ENCODE measurements around the gene TBC1D20. TPM values are rescaled to one million over a fixed set of nuclear protein-coding genes. Genes with fewer than 3 reads are reported as not detected.

TBC1D20 gene
- total and polyA plus RNA-seq, 3 donors from 2014 or later: 43.5 to 52.6 (median 45.7) TPM

DNA sequence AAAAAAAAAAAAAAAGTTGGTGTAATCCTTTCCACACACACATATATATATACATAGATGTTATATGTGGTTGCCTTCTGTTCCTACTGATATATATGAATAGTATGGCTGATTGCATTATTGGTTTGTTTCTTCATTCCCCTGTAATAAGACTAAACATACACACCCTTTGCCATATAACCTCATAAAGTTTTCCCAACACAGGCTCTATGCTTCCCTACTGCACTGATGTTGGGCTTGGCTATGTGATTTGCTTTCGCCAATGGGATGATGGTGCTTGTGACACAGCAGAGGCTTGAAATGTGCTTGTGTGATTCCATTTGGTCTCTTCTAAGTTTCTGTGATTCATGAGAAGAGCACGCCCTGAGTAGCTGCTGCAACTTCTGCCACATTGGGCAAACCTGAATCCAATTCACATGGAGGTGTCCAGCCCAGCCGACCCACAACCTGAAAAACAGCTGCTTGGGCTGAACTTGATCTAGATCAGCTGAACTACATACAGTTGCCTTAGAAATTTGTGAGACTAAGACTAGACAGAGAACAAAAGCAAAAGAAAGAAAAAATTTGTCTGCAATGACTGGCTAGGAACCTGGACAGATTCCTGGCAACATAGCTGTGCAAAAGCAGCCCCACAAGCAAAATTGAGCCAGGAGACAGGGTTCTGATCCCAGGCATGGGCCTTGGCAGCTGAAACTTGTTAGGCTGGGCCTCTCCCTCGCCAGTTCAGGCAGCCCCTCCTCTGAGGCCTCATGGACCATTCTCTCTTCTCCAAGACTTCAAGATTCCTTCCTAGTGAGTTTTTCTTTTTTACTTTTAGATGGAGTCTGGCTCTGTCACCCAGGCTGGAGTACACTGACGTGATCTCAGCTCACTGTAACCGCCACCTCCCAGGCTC, 13.4 kb upstream of the TBC1D20 start:
- no peak for DNase-seq
- H3K9me3 ChIP-seq: no peaks in the 10 kb centered on the region
- 84 to 86% methylated on average over 6 of the region's 6 CpGs for WGBS, 2 donors
- TF ChIP-seq POLR2A (IDR thresholded peaks at IDR 0.05): no peak
- TF ChIP-seq, protein P1, sequence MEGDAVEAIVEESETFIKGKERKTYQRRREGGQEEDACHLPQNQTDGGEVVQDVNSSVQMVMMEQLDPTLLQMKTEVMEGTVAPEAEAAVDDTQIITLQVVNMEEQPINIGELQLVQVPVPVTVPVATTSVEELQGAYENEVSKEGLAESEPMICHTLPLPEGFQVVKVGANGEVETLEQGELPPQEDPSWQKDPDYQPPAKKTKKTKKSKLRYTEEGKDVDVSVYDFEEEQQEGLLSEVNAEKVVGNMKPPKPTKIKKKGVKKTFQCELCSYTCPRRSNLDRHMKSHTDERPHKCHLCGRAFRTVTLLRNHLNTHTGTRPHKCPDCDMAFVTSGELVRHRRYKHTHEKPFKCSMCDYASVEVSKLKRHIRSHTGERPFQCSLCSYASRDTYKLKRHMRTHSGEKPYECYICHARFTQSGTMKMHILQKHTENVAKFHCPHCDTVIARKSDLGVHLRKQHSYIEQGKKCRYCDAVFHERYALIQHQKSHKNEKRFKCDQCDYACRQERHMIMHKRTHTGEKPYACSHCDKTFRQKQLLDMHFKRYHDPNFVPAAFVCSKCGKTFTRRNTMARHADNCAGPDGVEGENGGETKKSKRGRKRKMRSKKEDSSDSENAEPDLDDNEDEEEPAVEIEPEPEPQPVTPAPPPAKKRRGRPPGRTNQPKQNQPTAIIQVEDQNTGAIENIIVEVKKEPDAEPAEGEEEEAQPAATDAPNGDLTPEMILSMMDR (IDR thresholded peaks at IDR 0.05): no peak
- H3K36me3 ChIP-seq (ENCODE audit: low read depth, missing control alignments): no peaks in the 10 kb centered on the region
- H3K4me1 ChIP-seq: no peaks in the 10 kb centered on the region
- H3K4me3 ChIP-seq: no peak overlapping the region
- H3K27ac ChIP-seq: no peak overlapping the region
- intact Hi-C loops (cut with DNase I; ENCODE audit: low total_unique reads): no loop called here
- H3K27me3 ChIP-seq: no peaks in the 10 kb centered on the region

DNA sequence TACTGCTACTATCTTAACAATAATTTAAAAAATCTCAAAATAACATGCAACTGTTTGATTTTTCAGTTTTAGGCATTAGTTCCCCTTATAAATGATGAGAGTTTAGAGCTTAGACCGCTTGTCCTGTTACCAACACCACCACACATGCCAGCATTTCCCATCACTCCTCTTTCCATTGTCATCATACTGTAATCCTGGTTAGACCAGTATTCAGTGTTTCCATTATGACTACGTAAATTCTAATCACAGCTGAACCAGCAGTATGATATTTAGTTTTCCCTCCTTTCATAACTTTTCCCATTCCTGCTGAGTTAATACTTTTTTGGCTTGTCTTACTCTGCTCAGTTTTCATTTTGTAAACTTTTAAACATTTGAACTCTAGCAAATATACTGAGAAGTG, 12.2 kb upstream of the TBC1D20 start:
- no peaks in the 10 kb centered on the region for H3K36me3 ChIP-seq (ENCODE audit: low read depth, missing control alignments)

GRCh38 chr20:472889-473292, 10.6 kb upstream of the TBC1D20 start:
- Histone ChIP-seq H3K4me1 (no peaks in the 10 kb centered on the region), H3K27ac (no peak overlapping the region), H3K9me3 (no peaks in the 10 kb centered on the region), H3K36me3 (ENCODE audit: low read depth, missing control alignments) (no peaks in the 10 kb centered on the region), H3K27me3 (no peaks in the 10 kb centered on the region), H3K4me3 (no peak overlapping the region)
- 90 to 100% methylated on average over 1 of the region's 1 CpG for WGBS, 2 donors
- intact Hi-C loops (cut with DNase I; ENCODE audit: low total_unique reads): no loop called here
- no peak for DNase-seq
- no peak for TF ChIP-seq POLR2A (IDR thresholded peaks at IDR 0.05)
- TF ChIP-seq, protein P1 (IDR thresholded peaks at IDR 0.05): no peak

More for the DNA sequence above, 12.2 kb upstream of the TBC1D20 start:
- intact Hi-C loops (cut with DNase I; ENCODE audit: low total_unique reads): no loop called here
- WGBS, 2 donors: 97 to 98% methylated on average over 2 of the region's 2 CpGs
- no peak overlapping the region for H3K27ac ChIP-seq
- H3K4me1 ChIP-seq: no peaks in the 10 kb centered on the region
- no peak for DNase-seq
- no peaks in the 10 kb centered on the region for H3K27me3 ChIP-seq
- no peaks in the 10 kb centered on the region for H3K9me3 ChIP-seq
- TF ChIP-seq, protein P1 (IDR thresholded peaks at IDR 0.05): no peak
- no peak for TF ChIP-seq POLR2A (IDR thresholded peaks at IDR 0.05)
- H3K4me3 ChIP-seq: no peak overlapping the region

- no peak for TF ChIP-seq POLR2A (IDR thresholded peaks at IDR 0.05)
- TF ChIP-seq, protein P1 (IDR thresholded peaks at IDR 0.05): no peak
- H3K36me3 ChIP-seq (ENCODE audit: low read depth, missing control alignments): no peaks in the 10 kb centered on the region
- intact Hi-C loops (cut with DNase I; ENCODE audit: low total_unique reads): no loop called here
Measured at GRCh38 chr20:472137-472846, 10.0 kb upstream of the TBC1D20 start.

More at GRCh38 chr20:472137-472846, 10.0 kb upstream of the TBC1D20 start:
- no peak for DNase-seq
- Histone ChIP-seq H3K27me3 (no peaks in the 10 kb centered on the region), H3K9me3 (no peaks in the 10 kb centered on the region), H3K4me1 (no peaks in the 10 kb centered on the region), H3K4me3 (no peak overlapping the region), H3K27ac (no peak overlapping the region)
- WGBS, 2 donors: 83 to 93% methylated on average over 9 of the region's 9 CpGs
